Measurements from ENCODE around the gene NKTR. TPM values are rescaled to one million over a fixed set of nuclear protein-coding genes. Genes with fewer than 3 reads are reported as not detected.
A peak's percentile ranks its signal among the peaks of the same experiment; 100 is the strongest.

NKTR gene
- total RNA-seq, 4 donors from 2014 or later = 96.3 to 172 (median 133) TPM

- peaks cover 0 to 21% (median 6%) of the 10 kb centered on the region in 4 donors for H3K4me1 ChIP-seq
- no peak for TF ChIP-seq POLR2AphosphoS5 (IDR thresholded peaks at IDR 0.05)
- TF ChIP-seq EP300 (IDR thresholded peaks at IDR 0.05; ENCODE audit: low read depth) = no peak
- TF ChIP-seq CTCF (IDR thresholded peaks at IDR 0.05) = no peak
- TF ChIP-seq POLR2A (IDR thresholded peaks at IDR 0.05) = no peak
- intact Hi-C loops (cut with DNase I; ENCODE audit: low total_unique reads) (no loop called here), in situ Hi-C loops (cut with MboI; ENCODE audit: low pct_ligation_motif_present in 1 of 4, low pct_unique_long_range_greater_than_20kb in 1 of 4, low sequenced_read_pairs in 3 of 4) (no loop called here)
- H3K27ac ChIP-seq = peak overlapping the region in 2 of 4 donors; percentile 40 to 44
- no peaks in the 10 kb centered on the region for H3K9me3 ChIP-seq
- H3K36me3 ChIP-seq = no peaks in the 10 kb centered on the region
- H3K4me3 ChIP-seq = no peak overlapping the region
- no peak for DNase-seq
- peaks cover 14% of the 10 kb centered on the region for H3K27me3 ChIP-seq
- WGBS, 2 donors (ENCODE audit: low coverage in 1 of 2) = 83% methylated on average over 7 of the region's 7 CpGs; no CpG with 5 or more reads in 1 of the 2 donors
Measured at GRCh38 chr3:42684632-42685362, 84.3 kb downstream of the NKTR start.

GRCh38 chr3:42685363-42685881, 84.9 kb downstream of the NKTR start, which contains the start of gene KLHL40:
KLHL40 (plus strand) TSS chr3:42685537; CDS start chr3:42685619, 82 bp downstream.
- in situ Hi-C loops (cut with MboI; ENCODE audit: low pct_ligation_motif_present in 1 of 4, low pct_unique_long_range_greater_than_20kb in 1 of 4, low sequenced_read_pairs in 3 of 4) = no loop called here
- H3K4me3 ChIP-seq = peak within 1 kb of the TSS in 1 of 4 donors; percentile 14

GRCh38 chr3:42685891-42686820, 85.7 kb downstream of the NKTR start:
- intact Hi-C loops (cut with DNase I; ENCODE audit: low total_unique reads) (no loop called here), in situ Hi-C loops (cut with MboI; ENCODE audit: low pct_ligation_motif_present in 1 of 4, low pct_unique_long_range_greater_than_20kb in 1 of 4, low sequenced_read_pairs in 3 of 4) (no loop called here)
- Histone ChIP-seq H3K27me3 (peaks cover 14% of the 10 kb centered on the region), H3K9me3 (no peaks in the 10 kb centered on the region), H3K36me3 (no peaks in the 10 kb centered on the region), H3K4me1 (peaks cover 0 to 21% (median 6%) of the 10 kb centered on the region in 4 donors), H3K4me3 (peak overlapping the region in 1 of 4 donors; percentile 14), H3K27ac (no peak overlapping the region)
- TF ChIP-seq POLR2A (IDR thresholded peaks at IDR 0.05) = no peak
- no peak for TF ChIP-seq CTCF (IDR thresholded peaks at IDR 0.05)
- no peak for TF ChIP-seq POLR2AphosphoS5 (IDR thresholded peaks at IDR 0.05)
- no peak for TF ChIP-seq EP300 (IDR thresholded peaks at IDR 0.05; ENCODE audit: low read depth)
- DNase-seq = no peak
- WGBS, 2 donors (ENCODE audit: low coverage in 1 of 2) = 76 to 92% methylated on average over 9 to 80 of the region's 80 CpGs

More at GRCh38 chr3:42685363-42685881, 84.9 kb downstream of the NKTR start, which contains the start of gene KLHL40:
- peaks cover 0 to 21% (median 6%) of the 10 kb centered on the region in 4 donors for H3K4me1 ChIP-seq
- 58% methylated on average over 10 of the region's 34 CpGs; no CpG with 5 or more reads in 1 of the 2 donors for WGBS, 2 donors (ENCODE audit: low coverage in 1 of 2)
- H3K9me3 ChIP-seq = no peaks in the 10 kb centered on the region
- peak within 1 kb of the TSS in 2 of 4 donors; percentile 40 to 44 for H3K27ac ChIP-seq
- no peak for TF ChIP-seq POLR2A (IDR thresholded peaks at IDR 0.05)
- TF ChIP-seq EP300 (IDR thresholded peaks at IDR 0.05; ENCODE audit: low read depth) = no peak
- TF ChIP-seq CTCF (IDR thresholded peaks at IDR 0.05) = no peak
- no peak for TF ChIP-seq POLR2AphosphoS5 (IDR thresholded peaks at IDR 0.05)
- peaks cover 14% of the 10 kb centered on the region for H3K27me3 ChIP-seq
- no peaks in the 10 kb centered on the region for H3K36me3 ChIP-seq
- intact Hi-C loops (cut with DNase I; ENCODE audit: low total_unique reads) = no loop called here
- DNase-seq = no peak
